ENCODE data around the gene ASPG.

ASPG gene

GRCh38 chr14:104107611-104108569 lies 22.4 kb downstream of the ASPG start:
- no peak for ATAC-seq
- TF ChIP-seq PATZ1 (CRISPR knock-in tag; IDR thresholded peaks at IDR 0.05; ENCODE audit: borderline replicate concordance) (no peak), POU6F1 (CRISPR knock-in tag; IDR thresholded peaks at IDR 0.05; ENCODE audit: borderline replicate concordance, low read depth) (no peak), ARNTL (CRISPR knock-in tag; IDR thresholded peaks at IDR 0.05; ENCODE audit: borderline replicate concordance, low read depth) (no peak)

GRCh38 chr14:104108570-104109541 lies 23.4 kb downstream of the ASPG start:
- no peak for ATAC-seq

More at GRCh38 chr14:104108570-104109541, 23.4 kb downstream of the ASPG start:
- TF ChIP-seq OSR1 (CRISPR knock-in tag; IDR thresholded peaks at IDR 0.05) (no peak), ZFP30 (CRISPR knock-in tag; IDR thresholded peaks at IDR 0.05) (no peak), ZNF70 (CRISPR knock-in tag; IDR thresholded peaks at IDR 0.05) (no peak), TSHZ2 (CRISPR knock-in tag; IDR thresholded peaks at IDR 0.05) (no peak), CSRNP3 (CRISPR knock-in tag; IDR thresholded peaks at IDR 0.05) (no peak), RARB (CRISPR knock-in tag; IDR thresholded peaks at IDR 0.05) (no peak), CSDC2 (CRISPR knock-in tag; IDR thresholded peaks at IDR 0.05) (no peak), ESRRG (CRISPR knock-in tag; IDR thresholded peaks at IDR 0.05) (no peak), POU6F1 (CRISPR knock-in tag; IDR thresholded peaks at IDR 0.05; ENCODE audit: borderline replicate concordance, low read depth) (no peak), ISL1 (CRISPR knock-in tag; IDR thresholded peaks at IDR 0.05) (no peak), PATZ1 (CRISPR knock-in tag; IDR thresholded peaks at IDR 0.05; ENCODE audit: borderline replicate concordance) (no peak), SNAI2 (CRISPR knock-in tag; IDR thresholded peaks at IDR 0.05) (no peak), TCF4 (CRISPR knock-in tag; IDR thresholded peaks at IDR 0.05; ENCODE audit: borderline replicate concordance) (no peak), ZFP3 (CRISPR knock-in tag; IDR thresholded peaks at IDR 0.05) (no peak), ZNF565 (CRISPR knock-in tag; conservative IDR thresholded peaks at IDR 0.05; ENCODE audit: low read depth) (no peak), TOX (CRISPR knock-in tag; IDR thresholded peaks at IDR 0.05; ENCODE audit: borderline replicate concordance) (no peak), ZC3H10 (CRISPR knock-in tag; IDR thresholded peaks at IDR 0.05) (no peak), GLIS3 (CRISPR knock-in tag; IDR thresholded peaks at IDR 0.05) (no peak), ARNTL (CRISPR knock-in tag; IDR thresholded peaks at IDR 0.05; ENCODE audit: borderline replicate concordance, low read depth) (no peak), CREB5 (CRISPR knock-in tag; IDR thresholded peaks at IDR 0.05; ENCODE audit: low read depth) (no peak)
